Fibroblast of lung (primary cell): ENCODE results near the gene CDH5.

Experiments
- EZH2 ChIP-seq: IDR thresholded peaks from 2 replicates; pipeline ENCODE4 v1.5.1; 2012; ENCODE audit warnings: low read length, control low read depth, mild to moderate bottlenecking; ENCODE audit errors: missing control alignments
- TF ChIP-seq, protein P1 (sequence below), 2 donors: IDR thresholded peaks in 1 of 2; conservative IDR thresholded peaks in 1 of 2; 1 replicate in 1 of 2; 2 replicates in 1 of 2; pipeline ENCODE4 v1.5.1; 2011 to 2012; ENCODE audit warnings: low read length in 2 of 2, control low read depth in 1 of 2, inconsistent platforms in 1 of 2, low read depth in 1 of 2, mild to moderate bottlenecking in 1 of 2

GRCh38 chr16:66365651-66366050 lies 840 bp upstream of the CDH5 start:
- TF ChIP-seq, protein P1, sequence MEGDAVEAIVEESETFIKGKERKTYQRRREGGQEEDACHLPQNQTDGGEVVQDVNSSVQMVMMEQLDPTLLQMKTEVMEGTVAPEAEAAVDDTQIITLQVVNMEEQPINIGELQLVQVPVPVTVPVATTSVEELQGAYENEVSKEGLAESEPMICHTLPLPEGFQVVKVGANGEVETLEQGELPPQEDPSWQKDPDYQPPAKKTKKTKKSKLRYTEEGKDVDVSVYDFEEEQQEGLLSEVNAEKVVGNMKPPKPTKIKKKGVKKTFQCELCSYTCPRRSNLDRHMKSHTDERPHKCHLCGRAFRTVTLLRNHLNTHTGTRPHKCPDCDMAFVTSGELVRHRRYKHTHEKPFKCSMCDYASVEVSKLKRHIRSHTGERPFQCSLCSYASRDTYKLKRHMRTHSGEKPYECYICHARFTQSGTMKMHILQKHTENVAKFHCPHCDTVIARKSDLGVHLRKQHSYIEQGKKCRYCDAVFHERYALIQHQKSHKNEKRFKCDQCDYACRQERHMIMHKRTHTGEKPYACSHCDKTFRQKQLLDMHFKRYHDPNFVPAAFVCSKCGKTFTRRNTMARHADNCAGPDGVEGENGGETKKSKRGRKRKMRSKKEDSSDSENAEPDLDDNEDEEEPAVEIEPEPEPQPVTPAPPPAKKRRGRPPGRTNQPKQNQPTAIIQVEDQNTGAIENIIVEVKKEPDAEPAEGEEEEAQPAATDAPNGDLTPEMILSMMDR (conservative IDR thresholded peaks at IDR 0.05 in 1 of 2, IDR thresholded peaks at IDR 0.05 in 1 of 2; ENCODE audit: low read depth in 1 of 2, low read length in 2 of 2), result no peak
- no peak for TF ChIP-seq EZH2
